Endothelial cell of umbilical vein (primary cell): Measurements from ENCODE around the gene GCH1.

Source experiments
- EZH2 ChIP-seq: IDR thresholded peaks from 2 replicates; pipeline ENCODE4 v1.6.1; 2012; ENCODE audit warnings: borderline replicate concordance, low read depth, mild to moderate bottlenecking, moderate library complexity, low read length, inconsistent platforms; ENCODE audit not compliant: severe bottlenecking
- FOS ChIP-seq: IDR thresholded peaks from 2 replicates; pipeline ENCODE4 v1.6.1; 2011; ENCODE audit warnings: mild to moderate bottlenecking, low read length, moderate library complexity, borderline replicate concordance; ENCODE audit not compliant: insufficient read depth
- GATA2 ChIP-seq: IDR thresholded peaks from 2 replicates; pipeline ENCODE4 v1.7.0; 2011; ENCODE audit warnings: low read depth, mild to moderate bottlenecking, moderate library complexity, mixed read lengths, low read length; ENCODE audit not compliant: insufficient read length, insufficient read depth
- JUN ChIP-seq: IDR thresholded peaks from 2 replicates; pipeline ENCODE4 v1.6.1; 2011; ENCODE audit warnings: borderline replicate concordance, low read depth; ENCODE audit not compliant: insufficient read length, insufficient read depth
- MYC ChIP-seq: IDR thresholded peaks from one replicate; pipeline ENCODE4 v1.6.1; 2011; ENCODE audit warnings: mild to moderate bottlenecking, low read depth, low read length
- POLR2A ChIP-seq: IDR thresholded peaks from 2 replicates; pipeline ENCODE4 v1.6.1; 2012; ENCODE audit warnings: low read depth, mild to moderate bottlenecking, control low read depth, low read length
- POLR2AphosphoS5 ChIP-seq: IDR thresholded peaks from 2 replicates; pipeline ENCODE4 v1.6.1; 2012; ENCODE audit warnings: low read depth, mild to moderate bottlenecking, control low read depth, low read length, moderate library complexity; ENCODE audit not compliant: insufficient read depth
- TF ChIP-seq, protein P1 (sequence below), 2 donors: IDR thresholded peaks; 1 replicate in 1 of 2; 2 replicates in 1 of 2; pipeline ENCODE4 v1.5.1; 2011; ENCODE audit warnings: low read length in 2 of 2, mild to moderate bottlenecking in 2 of 2, moderate library complexity in 2 of 2, control low read depth in 1 of 2, inconsistent platforms in 1 of 2, low read depth in 1 of 2; ENCODE audit not compliant: insufficient read depth in 1 of 2; ENCODE audit errors: extremely low read depth in 1 of 2
- TF ChIP-seq, protein P2 (sequence below): IDR thresholded peaks from 2 replicates; pipeline ENCODE4 v1.6.1; 2011; ENCODE audit not compliant: insufficient read depth, insufficient read length

DNA sequence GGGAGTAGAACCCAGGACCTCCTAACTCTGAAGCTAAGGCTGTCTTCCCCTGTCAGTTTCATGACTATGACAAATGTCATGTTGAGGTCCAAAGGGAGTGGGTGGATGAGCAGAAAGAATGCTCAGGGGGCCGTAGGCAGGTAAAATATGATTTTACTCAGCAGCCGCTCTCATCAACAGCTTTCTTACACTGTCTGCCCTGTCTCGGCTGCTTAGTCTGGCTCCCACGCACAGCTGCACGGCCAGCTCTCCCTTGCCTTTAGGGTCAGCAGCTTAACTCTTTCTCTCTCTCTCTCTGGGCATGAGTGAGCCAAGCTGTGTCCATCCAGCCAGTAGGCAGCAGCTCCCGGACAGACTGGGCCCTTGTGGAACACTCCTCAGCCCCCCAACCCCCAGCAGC lies 95.2 kb downstream of the GCH1 start:
- TF ChIP-seq, protein P1, sequence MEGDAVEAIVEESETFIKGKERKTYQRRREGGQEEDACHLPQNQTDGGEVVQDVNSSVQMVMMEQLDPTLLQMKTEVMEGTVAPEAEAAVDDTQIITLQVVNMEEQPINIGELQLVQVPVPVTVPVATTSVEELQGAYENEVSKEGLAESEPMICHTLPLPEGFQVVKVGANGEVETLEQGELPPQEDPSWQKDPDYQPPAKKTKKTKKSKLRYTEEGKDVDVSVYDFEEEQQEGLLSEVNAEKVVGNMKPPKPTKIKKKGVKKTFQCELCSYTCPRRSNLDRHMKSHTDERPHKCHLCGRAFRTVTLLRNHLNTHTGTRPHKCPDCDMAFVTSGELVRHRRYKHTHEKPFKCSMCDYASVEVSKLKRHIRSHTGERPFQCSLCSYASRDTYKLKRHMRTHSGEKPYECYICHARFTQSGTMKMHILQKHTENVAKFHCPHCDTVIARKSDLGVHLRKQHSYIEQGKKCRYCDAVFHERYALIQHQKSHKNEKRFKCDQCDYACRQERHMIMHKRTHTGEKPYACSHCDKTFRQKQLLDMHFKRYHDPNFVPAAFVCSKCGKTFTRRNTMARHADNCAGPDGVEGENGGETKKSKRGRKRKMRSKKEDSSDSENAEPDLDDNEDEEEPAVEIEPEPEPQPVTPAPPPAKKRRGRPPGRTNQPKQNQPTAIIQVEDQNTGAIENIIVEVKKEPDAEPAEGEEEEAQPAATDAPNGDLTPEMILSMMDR (IDR thresholded peaks at IDR 0.05; ENCODE audit: extremely low read depth in 1 of 2, insufficient read depth in 1 of 2, low read depth in 1 of 2, low read length in 2 of 2) = no peak
- TF ChIP-seq EZH2 (no peak), POLR2AphosphoS5 (no peak), POLR2A (no peak), MYC (no peak), GATA2 (no peak), JUN (no peak), FOS (no peak)
- TF ChIP-seq, protein P2, sequence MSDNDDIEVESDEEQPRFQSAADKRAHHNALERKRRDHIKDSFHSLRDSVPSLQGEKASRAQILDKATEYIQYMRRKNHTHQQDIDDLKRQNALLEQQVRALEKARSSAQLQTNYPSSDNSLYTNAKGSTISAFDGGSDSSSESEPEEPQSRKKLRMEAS = no peak
